IPS-18c (cell line): ENCODE measurements around the gene NOVA2.
A peak's percentile ranks its signal among the peaks of the same experiment; 100 is the strongest.

Experiments
- H3K4me3 ChIP-seq: 2 replicates; pipeline ENCODE4 v1.7.0; 2013; ENCODE audit warnings: low read depth, mild to moderate bottlenecking, low read length, moderate library complexity; ENCODE audit not compliant: insufficient read depth
- H3K9me3 ChIP-seq: one replicate; pipeline ENCODE4 v1.6.1; 2013; ENCODE audit warnings: mild to moderate bottlenecking, low read length, moderate library complexity; ENCODE audit not compliant: control insufficient read depth, insufficient read depth

Gene NOVA2

DNA sequence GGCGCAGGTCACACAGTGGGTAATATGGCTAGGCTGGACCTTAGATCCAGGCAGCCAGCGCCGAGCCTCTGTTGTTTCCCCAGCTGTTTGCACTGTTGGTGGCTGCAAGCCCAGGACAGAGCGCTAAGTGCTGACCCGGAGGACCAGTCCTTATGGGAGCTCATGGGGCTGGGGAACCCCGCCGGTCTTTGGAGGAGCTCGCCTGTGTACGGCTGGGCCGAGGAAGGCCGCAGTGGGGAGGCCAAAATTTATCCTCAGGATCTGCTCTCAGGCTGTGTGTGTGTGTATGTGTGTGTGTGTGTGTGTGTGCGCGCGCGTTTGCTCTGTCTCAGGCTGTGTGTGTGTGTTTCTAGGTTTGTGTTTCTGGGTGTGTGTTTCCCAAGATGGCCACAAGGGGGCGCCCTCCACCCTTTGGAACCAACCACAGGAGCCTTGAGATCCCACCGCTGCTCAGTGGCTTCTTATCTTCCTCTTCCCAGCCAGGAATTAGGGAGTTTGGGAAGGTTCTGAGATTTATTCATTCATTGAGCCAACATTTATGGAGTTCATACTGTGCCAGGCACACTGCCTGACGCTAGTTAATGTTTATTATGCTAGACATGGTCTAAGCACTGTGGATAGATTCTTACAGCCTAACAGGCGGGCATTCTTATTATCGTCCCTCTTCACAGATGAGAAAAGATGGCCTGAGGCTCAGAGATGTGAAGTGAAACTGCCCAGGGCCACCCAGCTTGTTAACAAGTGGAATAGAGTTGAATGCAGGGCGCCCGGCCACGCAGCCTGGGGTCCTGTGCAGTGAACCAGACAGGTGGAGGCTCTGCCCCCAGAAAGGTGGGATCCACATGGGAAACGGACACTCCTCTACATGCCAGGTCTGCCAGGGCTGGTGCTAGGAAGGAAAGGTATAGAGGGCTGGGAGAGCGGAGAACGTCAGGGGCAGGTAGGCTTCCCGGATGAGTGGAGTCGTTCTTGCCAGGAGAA is 36.2 kb upstream of the NOVA2 start:
- peaks cover 2% of the 10 kb centered on the region for H3K9me3 ChIP-seq
- H3K4me3 ChIP-seq: no peak overlapping the region; the same call in 1 of the 2 replicates

GRCh38 chr19:46006411-46006810 is 32.7 kb upstream of the NOVA2 start:
- Histone ChIP-seq H3K9me3 (peaks cover 2% of the 10 kb centered on the region), H3K4me3 (no peak overlapping the region)

DNA sequence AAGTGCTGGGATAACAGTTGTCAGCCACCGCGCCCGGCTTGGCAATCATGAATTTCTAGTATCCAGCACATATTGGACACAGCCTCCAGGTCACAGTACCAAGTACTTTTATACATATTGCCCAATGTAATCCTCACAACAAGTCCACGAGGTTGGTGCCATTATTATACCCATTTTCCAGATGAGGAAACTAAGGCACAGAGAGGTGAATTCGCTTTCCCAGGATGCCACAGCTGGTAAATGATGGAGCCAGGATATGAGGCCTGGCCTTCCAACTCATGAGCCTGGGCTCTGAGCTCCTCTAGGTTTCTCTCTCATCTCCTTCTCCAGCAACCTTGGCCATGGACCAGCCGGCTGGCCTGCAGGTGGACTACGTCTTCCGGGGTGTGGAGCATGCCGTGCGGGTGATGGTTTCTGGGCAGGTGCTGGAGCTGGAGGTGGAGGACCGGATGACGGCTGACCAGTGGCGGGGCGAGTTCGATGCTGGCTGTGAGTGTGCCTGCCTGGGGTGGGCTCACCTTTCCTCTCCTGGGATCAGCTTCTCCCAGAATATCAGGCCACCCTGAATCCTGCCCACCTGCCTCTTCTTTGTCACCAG is 29.1 kb upstream of the NOVA2 start:
- Histone ChIP-seq H3K4me3 (no peak overlapping the region), H3K9me3 (peaks cover 2% of the 10 kb centered on the region)

GRCh38 chr19:46000491-46001246 is 27.0 kb upstream of the NOVA2 start:
- Histone ChIP-seq H3K4me3 (peak overlapping the region; percentile 57), H3K9me3 (no peaks in the 10 kb centered on the region)

GRCh38 chr19:45999653-46000121 is 26.0 kb upstream of the NOVA2 start:
- Histone ChIP-seq H3K9me3 (no peaks in the 10 kb centered on the region), H3K4me3 (peak overlapping the region; percentile 57)

GRCh38 chr19:45998834-45999233 is 25.2 kb upstream of the NOVA2 start:
- H3K9me3 ChIP-seq: no peaks in the 10 kb centered on the region
- H3K4me3 ChIP-seq: no peak overlapping the region

DNA sequence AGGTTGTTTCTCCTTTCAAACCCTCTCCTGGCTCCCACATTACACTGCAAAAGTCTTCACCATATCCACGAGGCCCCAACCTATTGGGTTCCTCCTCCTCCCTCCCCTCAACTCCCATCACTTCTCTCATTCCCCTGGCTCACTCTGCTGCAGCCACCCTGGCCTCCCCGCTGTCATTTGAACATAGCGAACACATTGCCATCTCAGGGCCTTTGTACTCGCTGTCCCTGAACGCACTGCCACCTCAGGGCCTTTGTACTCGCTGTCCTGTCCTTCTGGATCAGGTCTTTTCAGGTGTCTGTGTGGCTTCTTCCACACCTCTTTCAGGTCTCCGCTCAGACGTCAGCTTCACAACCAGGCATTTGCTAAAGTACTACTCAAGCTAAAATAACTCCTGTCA is 23.3 kb upstream of the NOVA2 start:
- Histone ChIP-seq H3K4me3 (no peak overlapping the region), H3K9me3 (no peaks in the 10 kb centered on the region)

DNA sequence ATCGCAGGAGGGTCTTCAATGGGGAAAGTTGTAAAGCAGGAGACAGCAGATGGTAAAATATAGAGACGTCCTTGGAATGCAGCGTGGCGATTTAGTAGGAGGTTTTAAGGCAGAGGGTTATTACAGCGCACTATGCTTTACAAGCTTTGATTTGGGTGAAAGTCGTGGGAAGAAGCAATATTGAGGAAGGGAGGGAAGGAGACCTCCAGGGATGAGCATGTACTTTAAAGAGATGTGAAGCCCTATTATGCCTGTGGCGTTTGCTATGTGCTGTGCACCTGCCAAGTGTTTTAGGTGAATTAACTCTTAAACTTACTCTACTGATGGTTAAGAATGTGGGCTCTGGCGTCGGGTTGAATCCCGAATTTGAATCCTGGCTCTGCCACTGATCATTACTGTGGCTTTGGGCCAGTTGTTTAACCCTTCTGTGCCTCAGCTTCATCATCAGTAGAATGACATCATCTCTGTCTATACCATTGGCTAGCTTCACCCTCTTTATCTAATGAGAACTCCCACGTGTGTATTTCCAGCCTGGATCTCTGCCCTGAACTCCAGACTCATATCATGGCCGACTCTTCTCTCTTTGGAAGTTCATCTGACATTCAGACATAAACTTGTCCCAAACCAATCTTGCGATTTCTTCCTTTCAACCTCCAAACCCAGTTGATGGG is 22.2 kb upstream of the NOVA2 start:
- no peaks in the 10 kb centered on the region for H3K9me3 ChIP-seq
- peak overlapping the region; percentile 97 for H3K4me3 ChIP-seq

DNA sequence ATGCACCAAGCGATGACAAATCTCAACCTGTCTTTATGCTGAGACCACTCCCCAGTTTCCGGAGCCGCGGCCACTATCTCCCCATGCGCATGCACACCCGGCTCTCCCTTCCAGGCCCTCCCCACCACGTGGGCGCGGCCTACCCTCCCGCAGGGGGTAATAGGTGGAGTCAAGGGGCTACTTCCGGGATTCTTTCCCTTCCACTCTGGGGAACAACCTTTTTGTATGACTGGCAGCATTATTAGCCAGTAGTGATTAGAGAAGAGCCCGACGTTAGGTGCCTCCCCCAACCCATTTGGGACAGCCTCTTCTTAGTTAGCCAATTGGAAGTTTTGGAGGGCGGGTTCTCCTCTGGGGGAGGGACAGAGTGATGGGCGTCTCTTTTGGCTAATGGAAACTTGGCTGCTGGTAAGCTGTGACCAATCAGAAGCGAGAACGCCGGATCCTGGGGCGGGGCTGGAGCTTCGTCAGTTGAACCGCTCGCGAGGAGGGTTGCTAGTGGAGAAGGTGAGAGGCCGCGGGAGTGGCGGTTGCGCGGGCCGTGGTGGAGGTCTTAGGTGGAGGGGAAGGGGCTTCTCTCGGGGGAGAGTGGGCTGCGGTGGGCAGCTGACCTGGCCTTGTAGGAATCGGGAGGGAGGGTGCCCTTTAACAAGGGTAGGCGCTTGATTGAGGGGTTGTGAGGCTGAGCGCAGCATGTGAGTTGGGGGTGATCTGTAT is 21.5 kb upstream of the NOVA2 start, which contains the start of gene CCDC61:
Gene CCDC61, plus strand, starts transcription at position 470 of the 717 bp plus-strand sequence. CDS start 7,552 bp downstream, outside the sequence.
- peak within 1 kb of the TSS; percentile 97 for H3K4me3 ChIP-seq
- no peaks in the 10 kb centered on the region for H3K9me3 ChIP-seq

DNA sequence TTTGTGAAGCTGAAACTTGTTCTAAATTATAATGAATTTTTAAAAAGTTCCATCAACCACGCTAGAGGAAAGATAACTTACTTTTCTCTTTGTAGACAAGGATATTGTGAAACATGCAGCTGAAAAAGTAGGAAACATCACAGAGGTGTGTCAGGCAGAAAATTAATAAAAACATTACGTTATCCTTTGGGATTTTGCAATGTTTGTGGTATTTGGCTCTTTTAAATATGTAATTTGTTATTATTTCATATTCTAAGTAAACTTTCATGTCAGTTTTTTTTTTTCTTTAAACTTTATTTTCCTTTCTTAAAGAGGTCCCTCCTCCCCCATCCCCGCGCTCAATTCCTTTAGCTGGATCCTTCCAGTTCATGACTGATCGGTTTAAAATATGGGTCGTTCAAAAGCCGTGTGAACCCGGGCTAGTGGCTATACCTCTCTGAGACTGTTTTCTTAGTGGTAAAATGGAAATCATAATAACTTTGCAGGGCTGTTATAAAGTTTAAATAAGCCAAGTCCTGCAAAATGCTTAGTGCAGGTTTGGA is 20.9 kb upstream of the NOVA2 start:
- Histone ChIP-seq H3K9me3 (no peaks in the 10 kb centered on the region), H3K4me3 (peak overlapping the region; percentile 55; the same call in 1 of the 2 replicates)

DNA sequence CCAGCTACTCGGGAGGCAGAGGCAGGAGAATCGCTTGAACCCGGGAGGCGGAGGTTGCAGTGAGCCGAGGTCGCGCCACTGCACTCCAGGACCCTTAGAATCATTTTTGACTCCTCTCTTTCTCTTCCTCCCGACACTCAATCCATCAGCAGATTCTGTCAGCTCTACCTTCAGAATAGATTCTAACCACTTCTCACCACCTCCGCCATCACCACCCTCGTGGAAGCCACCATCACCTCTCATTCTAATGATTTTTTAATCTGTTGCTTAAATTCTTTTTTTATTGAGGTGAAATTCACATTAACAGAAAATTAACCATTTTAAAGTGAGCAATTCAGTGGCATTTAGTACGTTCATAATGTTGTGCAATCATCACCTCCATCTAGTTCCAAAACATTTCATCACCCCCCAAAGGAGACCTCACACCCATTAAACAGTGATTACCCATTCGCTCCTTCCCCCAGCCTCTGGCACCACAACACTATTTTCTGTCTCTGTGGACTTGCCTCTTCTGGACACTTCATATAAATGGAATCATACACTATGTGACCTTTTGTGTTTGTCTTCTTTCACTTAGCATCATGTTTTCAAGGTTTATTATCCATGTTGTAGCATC is 16.6 kb upstream of the NOVA2 start:
- Histone ChIP-seq H3K9me3 (no peaks in the 10 kb centered on the region), H3K4me3 (no peak overlapping the region)

DNA sequence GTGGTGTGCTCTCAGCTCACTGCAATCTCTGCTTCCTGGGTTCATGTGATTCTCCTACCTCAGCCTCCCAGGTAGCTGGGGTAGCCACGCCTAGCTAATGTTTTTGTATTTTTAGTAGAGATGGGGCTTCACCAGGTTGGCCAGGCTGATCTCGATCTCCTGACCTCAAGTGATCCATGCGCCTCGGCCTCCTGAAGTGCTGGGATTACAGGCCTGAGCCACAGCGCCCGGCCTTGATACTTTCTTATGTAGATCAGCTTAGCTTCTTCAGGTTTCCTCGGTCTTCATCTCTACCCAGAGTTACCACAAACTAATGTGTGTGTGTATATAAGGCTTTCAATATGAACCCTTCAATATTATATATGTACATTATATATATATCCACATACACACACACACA is 11.7 kb upstream of the NOVA2 start:
- Histone ChIP-seq H3K4me3 (no peak overlapping the region), H3K9me3 (no peaks in the 10 kb centered on the region)

DNA sequence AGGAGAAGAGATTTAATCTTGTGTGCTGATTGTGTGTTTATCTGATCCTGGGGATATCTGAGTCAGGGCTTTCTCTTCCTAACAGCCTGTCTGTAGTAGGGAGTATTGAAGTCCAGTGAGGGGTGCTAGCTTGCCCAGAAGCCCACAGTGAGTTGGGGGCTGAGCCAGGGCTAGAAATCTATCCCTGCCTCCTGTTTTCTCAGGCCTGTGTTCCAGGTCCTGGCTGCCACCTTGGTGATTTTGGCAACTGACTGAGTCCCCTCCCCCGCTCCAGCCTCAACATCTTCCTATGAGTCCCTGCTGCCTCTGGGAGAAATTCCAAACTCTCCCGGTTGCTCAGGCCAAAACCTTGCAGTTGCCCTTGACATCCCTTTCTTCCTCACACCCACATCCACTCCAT is 7.7 kb upstream of the NOVA2 start:
- Histone ChIP-seq H3K4me3 (no peak overlapping the region), H3K9me3 (no peaks in the 10 kb centered on the region)

DNA sequence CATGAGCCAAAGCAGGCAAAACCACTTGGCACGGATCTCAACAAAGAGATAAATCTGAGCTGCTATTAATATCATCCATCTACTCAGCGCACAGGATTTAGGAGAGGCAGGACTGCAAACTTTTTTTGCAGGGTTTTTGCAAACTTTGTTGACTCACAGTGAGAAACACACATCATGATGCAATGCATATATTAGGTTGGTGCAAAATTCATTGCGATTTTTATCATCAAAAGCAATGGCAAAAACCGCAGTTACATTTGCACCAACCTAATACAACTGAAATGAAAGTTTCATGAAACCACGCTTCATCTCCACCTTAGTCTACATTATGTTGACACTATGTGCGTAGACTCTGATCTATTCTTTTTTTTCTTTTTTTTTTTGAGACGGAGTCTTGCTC is 4.5 kb upstream of the NOVA2 start:
- Histone ChIP-seq H3K9me3 (no peaks in the 10 kb centered on the region), H3K4me3 (no peak overlapping the region)

GRCh38 chr19:45976178-45976577 is 2.5 kb upstream of the NOVA2 start:
- Histone ChIP-seq H3K9me3 (no peaks in the 10 kb centered on the region), H3K4me3 (no peak overlapping the region)
